Heart right ventricle (tissue), 16 donors: ENCODE measurements around the gene ASB4. TPM values are rescaled to one million over a fixed set of nuclear protein-coding genes. Genes with fewer than 3 reads are reported as not detected.
A peak's percentile ranks its signal among the peaks of the same experiment; 100 is the strongest.
"Not testable (repeated sequence)": the region's sequence is repeated elsewhere in the genome, so short reads cannot be mapped to it uniquely, and the experiment has no call there.

Experiments
- ATAC-seq, 8 donors: fragments of 200-7000 bp; cut with Tn5 transposase; one replicate each; pipeline ENCODE4 v1.9.1; 2020; ENCODE audit warnings: mild to moderate bottlenecking in 8 of 8, moderate library complexity in 8 of 8, moderate number of reproducible peaks in 1 of 8
- DNase-seq, 2 donors: peaks; one replicate each; pipeline ENCODE4 v3.0.0-alpha.2; 2020
- H3K27ac ChIP-seq, 10 donors: fragments of 200-600 bp; sonication (generic) in 2 of 10; one replicate each; pipeline versions ENCODE4 v1.5.0 to v1.8.0; 2020 to 2022; ENCODE audit warnings: mild to moderate bottlenecking in 3 of 10
- H3K27me3 ChIP-seq, 7 donors: fragments of 200-600 bp; one replicate each; pipeline ENCODE4 v1.8.0; 2021 to 2022; ENCODE audit warnings: mild to moderate bottlenecking in 2 of 7
- H3K36me3 ChIP-seq, 9 donors: fragments of 200-600 bp; sonication (generic) in 1 of 9; one replicate each; pipeline versions ENCODE4 v1.5.0 to v1.8.0; 2020 to 2022; ENCODE audit warnings: mild to moderate bottlenecking in 2 of 9
- H3K4me1 ChIP-seq, 9 donors: fragments of 200-600 bp; sonication (generic) in 1 of 9; one replicate each; pipeline versions ENCODE4 v1.5.0 to v1.8.0; 2020 to 2022; ENCODE audit warnings: mild to moderate bottlenecking in 4 of 9
- H3K4me3 ChIP-seq, 10 donors: fragments of 200-600 bp; sonication (generic) in 2 of 10; one replicate each; pipeline versions ENCODE4 v1.5.0 to v1.8.0; 2020 to 2022; ENCODE audit warnings: mild to moderate bottlenecking in 7 of 10, moderate library complexity in 2 of 10
- H3K9me3 ChIP-seq, 11 donors: fragments of 200-600 bp in 10 of 11; sonication (generic) in 2 of 11; one replicate each; pipeline versions ENCODE4 v1.5.0 to v1.8.0; 2013 to 2022; ENCODE audit warnings: mild to moderate bottlenecking in 2 of 11, control low read depth in 1 of 11, moderate library complexity in 1 of 11
- WGBS, 2 donors: extraction: QIAGEN DNeasy Blood & Tissue Kit; methylation state at CpG; one replicate each; pipeline ENCODE4 v1.1.7; 2013; ENCODE audit warnings: inconsistent platforms in 1 of 2; 5-methylcytosine and 5-hydroxymethylcytosine counted together
- intact Hi-C, 10 donors: fragments of 100-400 bp; cut with DNase I; formaldehyde crosslinking; loops; one replicate each; pipeline versions ENCODE4 v1.11.1 to v1.14.2; 2022
- polyA plus RNA-seq, 2 donors: library from polyadenylated mRNA; stranded (reverse); fragments of 200-250 nt; gene quantifications; one replicate each; pipeline ENCODE4 v1.2.3, GENCODE V29; 2013
- total RNA-seq, 10 donors: library from RNA; stranded (reverse); fragmentation: NEBNext Ultra II Directional in 3 of 10; extraction: Animal tissue kit (Norgen Biotek cat#: 25700) in 3 of 10; gene quantifications; one replicate each; pipeline versions ENCODE4 v1.2.1 to v1.2.4, GENCODE V29; 2021 to 2023
- TF ChIP-seq, protein P1 (sequence below), 9 donors: fragments of 200-600 bp; sonication (generic) in 2 of 9; IDR thresholded peaks; one replicate each; pipeline versions ENCODE4 v1.5.0 to v1.8.0; 2021 to 2022; ENCODE audit warnings: antibody characterized with exemption in 9 of 9, mild to moderate bottlenecking in 5 of 9, moderate library complexity in 1 of 9
- donor health status: Arrhythmogenic right ventricular cardiomyopathy.
- donor health status: ischemic (EF 13 %, LVEDD 7.1; RV severe dilation, severe dysfunction).
- donor health status: healthy with polysubstance abuse.
- donor health status: DM: no; HTN: yes; CAD: no.
- donor health status: DM: no; HTN: no; CAD: no.
- donor health status: ischemic (EF 25% LVEDD 6.9; RV normal size, moderate dysfunction).
- donor health status: ischemic (EF 25% LVEDD 5.7; RV mildly dilated, moderate dysfunction).
- donor health status: healthy.
- donor health status: DM: yes; HTN: yes; CAD: no.
- donor health status: Ischemic cardiomyopathy.
- donor health status: ischemic (EF 35%, LVEDD 5.7; RV mildly dilated, moderate dysfunction).
- donor health status: nonischemic (EF 11% LVEDD 7.7; RV severe dilation, severe dysfunction).
- donor health status: DM: yes; HTN: yes; CAD: no.
- donor health status: PGD.
- donor health status: ischemic (EF 29% LVEDD 5.4; RV normal size, mild dysfunction).
- donor health status: nonischemic (EF 23%, LVEDD 6.1; RV moderate dilation, normal function).

ASB4 gene
- total and polyA plus RNA-seq, 12 donors: 0.26 to 7.1 (median 3.0) TPM

DNA sequence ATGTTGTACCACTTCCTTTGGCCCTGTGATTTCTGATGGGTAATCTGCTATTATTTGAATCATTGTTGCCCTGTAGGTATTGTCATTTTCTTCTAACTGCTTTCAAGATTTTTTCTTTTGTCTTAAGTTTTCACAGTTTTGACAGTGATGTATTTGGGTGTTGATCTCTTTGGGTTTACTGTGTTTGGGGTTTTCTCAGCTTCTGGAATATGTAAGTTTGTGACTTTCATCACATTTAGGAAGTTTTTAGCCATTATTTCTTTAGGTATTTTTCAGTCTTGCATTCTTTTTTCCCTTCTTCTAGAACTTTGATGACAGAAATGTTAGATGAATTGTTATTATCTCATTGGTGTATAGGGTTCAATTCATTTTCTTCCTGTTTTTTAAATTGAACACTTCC is 27.8 kb upstream of the ASB4 start:
- no peak overlapping the region for H3K4me3 ChIP-seq
- peaks cover 0 to 22% (median 4%) of the 10 kb centered on the region in 11 donors for H3K9me3 ChIP-seq
- no peak for DNase-seq
- TF ChIP-seq, protein P1, sequence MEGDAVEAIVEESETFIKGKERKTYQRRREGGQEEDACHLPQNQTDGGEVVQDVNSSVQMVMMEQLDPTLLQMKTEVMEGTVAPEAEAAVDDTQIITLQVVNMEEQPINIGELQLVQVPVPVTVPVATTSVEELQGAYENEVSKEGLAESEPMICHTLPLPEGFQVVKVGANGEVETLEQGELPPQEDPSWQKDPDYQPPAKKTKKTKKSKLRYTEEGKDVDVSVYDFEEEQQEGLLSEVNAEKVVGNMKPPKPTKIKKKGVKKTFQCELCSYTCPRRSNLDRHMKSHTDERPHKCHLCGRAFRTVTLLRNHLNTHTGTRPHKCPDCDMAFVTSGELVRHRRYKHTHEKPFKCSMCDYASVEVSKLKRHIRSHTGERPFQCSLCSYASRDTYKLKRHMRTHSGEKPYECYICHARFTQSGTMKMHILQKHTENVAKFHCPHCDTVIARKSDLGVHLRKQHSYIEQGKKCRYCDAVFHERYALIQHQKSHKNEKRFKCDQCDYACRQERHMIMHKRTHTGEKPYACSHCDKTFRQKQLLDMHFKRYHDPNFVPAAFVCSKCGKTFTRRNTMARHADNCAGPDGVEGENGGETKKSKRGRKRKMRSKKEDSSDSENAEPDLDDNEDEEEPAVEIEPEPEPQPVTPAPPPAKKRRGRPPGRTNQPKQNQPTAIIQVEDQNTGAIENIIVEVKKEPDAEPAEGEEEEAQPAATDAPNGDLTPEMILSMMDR (IDR thresholded peaks at IDR 0.05): no peak
- H3K27ac ChIP-seq: no peak overlapping the region
- H3K4me1 ChIP-seq: no peaks in the 10 kb centered on the region
- no peaks in the 10 kb centered on the region for H3K27me3 ChIP-seq
- H3K36me3 ChIP-seq: no peaks in the 10 kb centered on the region
- intact Hi-C loops: no loop called here
- no peak for ATAC-seq

DNA sequence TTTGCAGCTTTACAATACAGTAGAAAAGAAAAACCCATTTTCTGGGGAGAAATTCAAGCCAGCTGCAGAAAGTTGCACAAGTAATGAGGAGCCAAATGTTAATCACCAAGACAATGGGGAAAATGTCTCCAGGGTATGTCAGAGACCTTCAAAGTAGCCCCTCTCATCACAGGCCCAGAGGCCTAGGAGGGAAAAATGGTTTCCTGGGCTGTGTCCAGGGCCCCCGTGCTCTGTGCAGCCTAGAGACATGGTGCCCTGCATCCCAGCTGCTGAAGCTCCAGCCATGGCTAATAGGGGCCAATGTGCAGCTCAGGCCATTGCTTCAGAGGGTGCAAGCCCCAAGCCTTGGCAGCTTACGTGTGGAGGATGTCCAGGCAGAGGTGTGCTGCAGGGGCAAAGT is 25.1 kb upstream of the ASB4 start:
- not testable (repeated sequence) for ATAC-seq, DNase-seq, H3K4me1 ChIP-seq, H3K27ac ChIP-seq, H3K4me3 ChIP-seq, H3K27me3 ChIP-seq, H3K36me3 ChIP-seq
- peaks cover 0 to 22% (median 4%) of the 10 kb centered on the region in 11 donors for H3K9me3 ChIP-seq
- intact Hi-C loops: loop anchor here in 1 of 10 donors (10.0 kb wide), 1 partner anchor 116 kb away; no protein-coding TSS in a partner anchor
- WGBS, 2 donors: 97 to 100% methylated on average over 2 of the region's 2 CpGs

DNA sequence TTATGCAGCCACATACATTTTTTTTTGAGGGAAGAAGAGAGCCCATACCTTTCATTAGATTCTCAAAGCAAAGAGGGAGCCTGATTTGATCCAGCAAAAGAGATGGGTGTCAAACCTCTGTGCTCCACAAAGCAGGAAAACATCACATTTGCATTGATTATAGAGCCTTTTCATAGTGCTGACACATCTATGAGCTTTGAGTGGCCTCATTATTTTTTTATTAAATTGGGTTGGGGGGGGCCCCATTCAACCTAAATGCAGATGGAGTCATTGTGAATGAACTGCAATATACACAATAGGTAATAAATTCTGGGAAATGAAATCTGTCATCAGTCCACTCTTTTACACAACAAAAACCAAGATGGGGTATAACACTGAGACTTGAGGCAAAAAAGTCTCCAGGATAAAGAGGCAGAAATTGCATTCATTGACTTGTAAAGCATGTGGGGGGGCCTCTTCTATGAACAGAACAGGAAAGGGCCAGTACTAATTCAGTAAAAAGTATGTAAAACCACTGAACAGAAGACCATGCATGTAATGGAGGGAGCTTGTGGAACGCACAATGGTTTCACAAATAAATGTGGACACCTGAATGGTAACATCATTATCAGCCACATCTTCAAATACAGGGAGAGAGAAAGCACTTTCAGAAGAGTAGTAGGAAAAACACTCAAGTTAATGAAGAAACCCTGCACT is 17.7 kb upstream of the ASB4 start:
- peaks cover 0 to 11% (median 6%) of the 10 kb centered on the region in 9 donors for H3K4me1 ChIP-seq
- no peaks in the 10 kb centered on the region for H3K9me3 ChIP-seq
- DNase-seq (no peak), ATAC-seq (no peak)
- TF ChIP-seq, protein P1 (IDR thresholded peaks at IDR 0.05): no peak
- H3K36me3 ChIP-seq: no peaks in the 10 kb centered on the region
- WGBS, 2 donors: 97 to 100% methylated on average over 1 of the region's 1 CpG
- intact Hi-C loops: loop anchor here in 1 of 10 donors (10.0 kb wide), 1 partner anchor 123 kb away; no protein-coding TSS in a partner anchor
- H3K4me3 ChIP-seq: no peak overlapping the region
- no peak overlapping the region for H3K27ac ChIP-seq
- no peaks in the 10 kb centered on the region for H3K27me3 ChIP-seq

DNA sequence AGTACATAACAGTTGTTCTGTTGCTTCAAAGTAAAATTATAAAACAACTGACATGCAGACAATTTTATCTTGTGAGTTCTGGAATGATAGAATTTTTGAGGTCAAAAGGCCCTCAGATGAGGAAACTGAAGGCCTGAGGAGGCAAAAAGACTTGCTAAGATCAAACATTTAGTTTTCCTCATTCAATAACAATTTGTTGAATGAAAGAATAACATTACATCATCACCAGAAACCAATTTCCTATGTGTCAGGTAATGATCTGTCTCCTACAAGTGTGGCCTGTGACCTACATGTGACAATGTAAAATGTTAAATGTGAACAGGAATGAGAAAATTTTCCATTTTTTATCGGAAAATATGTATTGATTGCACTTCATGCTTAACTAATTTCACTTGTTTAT is 16.6 kb upstream of the ASB4 start:
- Histone ChIP-seq H3K4me3 (no peak overlapping the region), H3K36me3 (no peaks in the 10 kb centered on the region), H3K27ac (no peak overlapping the region), H3K9me3 (no peaks in the 10 kb centered on the region), H3K27me3 (no peaks in the 10 kb centered on the region), H3K4me1 (peaks cover 0 to 11% (median 6%) of the 10 kb centered on the region in 9 donors)
- intact Hi-C loops: loop anchor here in 1 of 10 donors (10.0 kb wide), 1 partner anchor 124 kb away; no protein-coding TSS in a partner anchor
- DNase-seq (no peak), ATAC-seq (no peak)
- TF ChIP-seq, protein P1 (IDR thresholded peaks at IDR 0.05): no peak
- 91 to 96% methylated on average over 1 of the region's 1 CpG for WGBS, 2 donors

DNA sequence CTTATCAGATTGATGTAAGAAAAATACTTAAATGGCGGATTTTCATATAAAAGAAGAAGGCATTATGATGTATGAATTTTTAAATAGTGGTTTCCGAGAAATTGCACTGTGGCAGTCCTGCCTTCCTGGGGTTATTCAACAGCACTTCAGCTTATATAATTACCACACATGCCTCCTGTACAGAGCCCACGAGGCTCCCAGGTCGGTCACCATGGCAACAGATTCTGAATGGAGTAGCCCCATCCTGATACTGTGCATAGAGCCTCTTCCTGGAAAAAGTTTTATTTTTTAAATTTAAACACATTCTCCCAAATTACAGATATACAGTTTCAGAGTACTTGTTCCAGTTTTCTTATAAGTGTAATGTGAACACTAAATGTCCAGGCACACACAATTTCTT is 15.9 kb upstream of the ASB4 start:
- 79 to 82% methylated on average over 4 of the region's 4 CpGs for WGBS, 2 donors
- no peaks in the 10 kb centered on the region for H3K27me3 ChIP-seq
- no peaks in the 10 kb centered on the region for H3K36me3 ChIP-seq
- H3K27ac ChIP-seq: peak overlapping the region in 1 of 10 donors; percentile 54
- DNase-seq (no peak), ATAC-seq (no peak)
- intact Hi-C loops: loop anchor here in 6 of 10 donors (10.0 kb wide), 5 partner anchors 115 to 1015 kb away; partner anchors contain the start of gene SGCE (in 1 of the 6)
- H3K4me1 ChIP-seq: peaks cover 0 to 11% (median 6%) of the 10 kb centered on the region in 9 donors
- TF ChIP-seq, protein P1 (IDR thresholded peaks at IDR 0.05): no peak
- H3K4me3 ChIP-seq: no peak overlapping the region
- no peaks in the 10 kb centered on the region for H3K9me3 ChIP-seq
